HCEC 1CT (cell line): ENCODE measurements around the gene NPR1.
"Not testable (repeated sequence)": the region's sequence is repeated elsewhere in the genome, so short reads cannot be mapped to it uniquely, and the experiment has no call there.

Experiments
- DNase-seq: peaks from one replicate; pipeline ENCODE4 v3.0.0-alpha.2; 2017

NPR1 gene

GRCh38 chr1:153678519-153679336 is at the start of gene NPR1:
TSS of gene NPR1 (plus strand) at chr1:153678688. CDS start at chr1:153679109, 421 bp downstream.
- DNase-seq = peak; percentile 14

- DNase-seq = no peak
These were observed 49.2 kb upstream of the NPR1 start for GRCh38 chr1:153629343-153629665.

GRCh38 chr1:153629971-153630370 is 48.5 kb upstream of the NPR1 start:
- DNase-seq = no peak

DNA sequence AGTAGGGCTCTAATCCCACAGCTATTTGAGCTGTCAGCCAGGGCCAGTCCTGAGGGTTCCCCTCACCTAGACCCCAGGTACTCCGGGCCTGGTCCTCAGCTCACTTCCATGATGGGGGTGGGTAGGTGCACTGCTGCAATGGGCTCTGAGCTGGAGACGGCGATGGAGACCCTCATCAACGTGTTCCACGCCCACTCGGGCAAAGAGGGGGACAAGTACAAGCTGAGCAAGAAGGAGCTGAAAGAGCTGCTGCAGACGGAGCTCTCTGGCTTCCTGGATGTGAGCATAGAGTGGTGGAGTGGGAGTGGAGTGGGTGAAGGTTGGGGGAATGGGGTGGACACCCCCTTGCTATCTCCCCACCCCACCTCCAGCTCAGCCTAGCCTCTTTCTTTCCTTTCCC is 48.1 kb upstream of the NPR1 start:
- no peak for DNase-seq

DNA sequence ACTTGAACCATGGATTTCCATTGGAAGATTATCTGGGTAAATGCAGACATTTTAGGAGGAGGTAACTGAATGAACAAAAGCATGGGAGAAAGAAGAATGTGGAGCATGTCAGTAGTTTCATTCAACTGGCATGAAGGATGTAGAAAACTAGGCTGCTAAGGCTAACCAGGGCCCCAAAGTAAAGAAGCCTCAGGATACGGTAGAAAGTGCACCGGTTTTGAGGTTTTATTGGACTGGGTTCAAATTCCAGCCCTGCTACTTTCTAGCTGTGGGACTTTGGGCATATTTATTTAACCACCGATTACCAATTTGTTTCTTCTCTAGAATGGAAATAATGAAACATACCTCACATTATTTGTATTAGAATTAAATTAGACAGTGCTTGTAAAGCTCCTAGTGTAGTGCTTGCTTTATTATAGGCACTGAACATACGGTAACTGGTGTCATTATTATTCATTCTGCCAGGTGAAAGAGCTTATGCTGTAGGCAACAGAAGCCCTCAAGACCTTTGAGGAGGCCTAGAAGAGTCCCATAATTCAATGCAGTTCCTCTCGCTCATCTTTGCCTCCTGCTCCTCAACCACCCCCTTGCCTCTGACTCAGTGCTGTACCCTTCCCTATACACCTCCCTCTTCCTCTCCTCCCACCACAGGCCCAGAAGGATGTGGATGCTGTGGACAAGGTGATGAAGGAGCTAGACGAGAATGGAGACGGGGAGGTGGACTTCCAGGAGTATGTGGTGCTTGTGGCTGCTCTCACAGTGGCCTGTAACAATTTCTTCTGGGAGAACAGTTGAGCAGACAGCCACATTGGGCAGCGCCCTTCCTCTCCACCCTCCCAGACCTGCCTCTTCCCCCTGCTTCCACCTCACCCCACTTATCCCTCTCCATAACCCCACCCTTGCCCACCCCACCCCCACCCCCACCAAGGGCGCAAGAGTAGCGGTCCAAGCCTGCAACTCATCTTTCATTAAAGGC is 47.2 kb upstream of the NPR1 start:
- DNase-seq = no peak

- peak; percentile 14 for DNase-seq
These were observed 45.2 kb upstream of the NPR1 start for GRCh38 chr1:153633161-153633753.

DNA sequence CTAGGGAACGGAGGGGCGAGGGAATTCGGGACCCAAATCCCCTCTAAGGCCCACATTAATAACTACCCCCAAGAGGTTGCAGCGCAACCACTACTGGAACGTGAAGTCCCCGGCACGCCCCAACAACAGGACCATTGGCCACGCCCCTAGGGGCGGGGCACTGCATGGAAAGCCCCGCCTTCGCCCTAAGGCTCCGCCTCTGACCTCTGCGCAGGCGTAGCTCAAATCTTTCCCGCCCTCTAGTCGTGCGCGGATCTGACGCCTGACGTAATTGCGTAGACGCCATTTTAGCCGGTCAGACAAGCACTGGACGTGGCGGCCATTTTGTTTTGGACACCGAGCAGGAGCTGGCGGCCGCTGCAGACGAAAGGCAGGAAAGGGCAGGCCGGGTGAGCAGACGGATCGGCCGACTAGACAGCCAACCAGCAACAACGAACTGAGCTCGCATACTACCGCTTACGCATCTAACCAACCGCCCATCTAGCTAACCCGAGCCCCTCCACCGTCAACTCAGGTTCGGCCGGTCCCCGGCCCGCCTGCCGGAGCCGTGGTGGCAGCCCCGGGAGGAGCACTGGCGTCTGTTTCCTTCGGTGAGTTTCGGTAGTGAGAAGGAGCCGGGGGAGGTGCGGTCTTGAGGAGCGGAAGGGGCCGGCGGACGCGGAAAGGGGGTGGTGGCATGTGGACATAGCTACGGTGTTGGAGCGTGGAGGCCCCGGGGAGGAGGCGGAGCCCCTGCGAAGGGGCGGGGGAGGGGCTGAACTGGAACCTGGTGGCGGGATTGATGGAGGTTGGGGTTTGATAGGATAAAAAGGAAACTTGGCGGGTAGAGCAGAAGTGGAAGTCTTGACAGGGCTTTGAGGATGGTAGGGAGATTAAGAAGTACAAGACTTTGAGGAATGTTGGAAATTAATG is 44.5 kb upstream of the NPR1 start, which contains the start of gene CHTOP:
CHTOP (plus strand) TSS at position 313 of the 912 bp plus-strand sequence. CDS start 2,523 bp downstream, outside the sequence.
- DNase-seq = peak; percentile 99

GRCh38 chr1:153635872-153636271 is 42.6 kb upstream of the NPR1 start:
- no peak for DNase-seq

DNA sequence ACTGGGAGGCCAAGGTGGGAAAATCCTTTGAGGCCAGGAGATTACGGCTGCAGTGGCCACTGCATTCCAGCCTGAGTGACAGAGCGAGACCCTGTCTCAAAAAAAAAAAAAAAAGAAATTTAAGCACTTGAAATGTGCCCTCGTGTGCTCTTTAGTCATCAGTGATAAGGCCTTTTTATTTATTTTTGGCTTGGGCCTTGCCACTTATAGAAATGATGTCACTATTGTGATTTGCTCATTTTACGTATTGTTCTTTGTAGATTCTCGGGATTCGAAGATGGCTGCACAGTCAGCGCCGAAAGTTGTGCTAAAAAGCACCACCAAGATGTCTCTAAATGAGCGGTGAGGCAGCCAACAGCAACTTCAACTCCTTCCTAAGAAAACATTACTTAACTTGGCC is 42.2 kb upstream of the NPR1 start:
- no peak for DNase-seq

GRCh38 chr1:153638261-153638660 is 40.2 kb upstream of the NPR1 start:
- no peak for DNase-seq

GRCh38 chr1:153639280-153639679 is 39.2 kb upstream of the NPR1 start:
- DNase-seq = no peak

- DNase-seq = not testable (repeated sequence)
These were observed 38.3 kb upstream of the NPR1 start for GRCh38 chr1:153640213-153640612.

DNA sequence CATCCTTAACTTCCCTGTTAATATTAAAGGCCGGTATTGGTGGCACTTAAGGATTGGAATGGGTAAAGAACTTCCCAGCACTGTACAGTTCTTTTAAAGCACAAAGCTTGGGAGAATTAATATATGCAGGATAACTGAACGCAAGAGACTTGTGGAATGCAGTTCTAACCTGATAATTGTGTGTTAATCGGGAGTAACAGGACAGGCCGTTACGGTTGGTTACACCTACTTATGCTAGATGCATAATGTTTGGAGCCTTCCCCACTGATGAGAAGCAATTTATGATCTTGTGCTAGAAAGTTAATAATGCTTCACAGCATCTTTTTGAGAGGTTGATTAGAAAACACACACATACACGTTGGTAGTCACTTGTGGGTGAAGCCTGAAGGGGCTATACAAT is 37.6 kb upstream of the NPR1 start:
- no peak for DNase-seq

- no peak for DNase-seq
These were observed 36.3 kb upstream of the NPR1 start for GRCh38 chr1:153642161-153642560.

- DNase-seq = no peak
These were observed 35.4 kb upstream of the NPR1 start for GRCh38 chr1:153643100-153643499.

GRCh38 chr1:153643816-153644215 is 34.7 kb upstream of the NPR1 start:
- no peak for DNase-seq

DNA sequence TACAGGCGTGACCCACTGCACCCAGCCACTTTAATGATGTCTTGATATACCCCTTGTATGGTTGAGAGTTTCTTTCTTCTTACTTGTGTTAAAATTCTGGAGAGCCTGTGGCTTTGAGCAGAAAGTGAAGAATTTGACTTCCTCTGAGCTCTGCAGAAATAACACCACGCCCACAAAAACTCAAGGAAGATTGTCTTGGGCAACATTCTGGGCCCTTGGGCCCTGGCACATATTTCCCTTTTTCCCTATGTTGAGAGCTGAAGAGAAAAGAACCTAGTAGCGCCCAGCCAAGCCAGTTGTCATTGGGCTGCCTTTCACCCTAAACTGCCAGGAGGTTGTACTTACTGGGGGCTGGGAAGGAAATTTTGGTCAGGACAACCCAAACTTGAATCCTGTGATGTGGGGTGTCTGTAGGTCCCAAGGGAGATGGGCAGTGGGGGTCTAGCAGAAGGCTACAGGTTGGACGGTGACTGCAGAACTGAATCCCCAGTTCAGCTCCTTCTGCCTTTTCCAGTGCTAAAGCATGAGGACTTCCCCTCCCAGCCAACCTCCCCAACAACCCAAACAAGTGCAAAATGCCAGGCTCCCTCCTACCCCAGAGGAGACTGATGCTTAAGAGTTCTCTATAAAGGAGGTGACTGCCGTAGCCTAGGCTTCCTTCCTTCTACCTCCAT is 31.7 kb upstream of the NPR1 start:
- DNase-seq = no peak

DNA sequence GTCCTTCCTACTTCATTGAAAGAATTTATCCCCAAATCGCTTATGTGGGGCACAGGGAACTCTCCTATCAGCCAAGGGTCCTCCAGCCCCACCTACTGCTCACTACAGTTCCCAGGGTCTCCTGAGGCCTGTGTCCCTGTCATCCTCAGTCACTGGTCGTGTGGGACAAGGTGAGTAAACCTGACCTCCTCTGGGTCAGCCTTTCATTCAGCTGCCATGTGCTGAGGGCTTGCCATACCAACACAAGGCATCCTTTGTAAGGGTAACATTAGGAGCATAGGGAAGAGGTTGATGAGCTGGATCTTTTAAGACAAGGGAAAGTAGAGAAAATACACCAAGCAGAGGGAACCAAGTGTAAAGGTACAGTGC is 31.2 kb upstream of the NPR1 start:
- no peak for DNase-seq

DNA sequence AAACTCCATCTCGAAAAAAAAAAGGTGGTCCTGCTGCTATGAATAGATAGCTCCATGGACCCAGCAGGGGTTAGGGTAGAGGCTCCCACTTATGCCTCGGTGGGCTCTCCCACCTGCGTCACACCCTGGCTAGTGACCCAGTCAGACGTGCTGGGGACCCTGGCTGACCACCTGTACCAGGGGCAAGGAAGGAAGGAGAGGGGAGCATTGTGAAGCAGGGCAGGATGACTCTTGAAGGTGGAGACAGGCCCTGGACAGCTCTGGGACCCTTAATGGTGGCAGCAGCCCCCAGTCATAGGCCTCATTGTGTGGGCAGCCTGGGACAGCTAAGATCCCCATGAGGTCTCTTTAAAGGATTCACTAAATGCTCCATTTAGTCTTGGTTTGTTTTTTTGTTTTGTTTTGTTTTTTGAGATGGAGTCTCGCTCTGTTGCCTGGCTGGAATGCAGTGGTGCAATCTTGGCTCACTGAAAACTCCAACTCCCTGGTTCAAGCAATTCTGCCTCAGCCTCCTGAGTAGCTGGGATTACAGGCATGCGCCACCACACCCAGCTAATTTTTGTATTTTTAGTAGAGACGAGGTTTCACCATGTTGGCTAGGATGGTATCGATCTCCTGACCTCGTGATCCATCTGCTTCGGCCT is 30.4 kb upstream of the NPR1 start:
- no peak for DNase-seq

GRCh38 chr1:153649137-153649862 is 29.2 kb upstream of the NPR1 start:
- DNase-seq = no peak

- no peak for DNase-seq
These were observed 28.6 kb upstream of the NPR1 start for GRCh38 chr1:153649863-153650235.
